Tibial nerve (tissue), 3 donors: ENCODE results near the gene SCN4B.

ENCODE experiments used
- POLR2A ChIP-seq, 2 donors: fragments of 450-650 bp; IDR thresholded peaks; one replicate each; pipeline ENCODE4 v1.6.1; 2017; ENCODE audit warnings: antibody characterized with exemption in 2 of 2, mild to moderate bottlenecking in 2 of 2, moderate library complexity in 2 of 2
- TF ChIP-seq, protein P1 (sequence below), 5 experiments: fragments of 200-600 bp in 3 of 5; fragments of 450-650 bp in 2 of 5; sonication (generic) in 3 of 5; IDR thresholded peaks; one replicate each; pipeline ENCODE4 v1.5.1; 2016 to 2019; ENCODE audit warnings: antibody characterized with exemption in 5 of 5, mild to moderate bottlenecking in 3 of 5, moderate library complexity in 2 of 5

DNA sequence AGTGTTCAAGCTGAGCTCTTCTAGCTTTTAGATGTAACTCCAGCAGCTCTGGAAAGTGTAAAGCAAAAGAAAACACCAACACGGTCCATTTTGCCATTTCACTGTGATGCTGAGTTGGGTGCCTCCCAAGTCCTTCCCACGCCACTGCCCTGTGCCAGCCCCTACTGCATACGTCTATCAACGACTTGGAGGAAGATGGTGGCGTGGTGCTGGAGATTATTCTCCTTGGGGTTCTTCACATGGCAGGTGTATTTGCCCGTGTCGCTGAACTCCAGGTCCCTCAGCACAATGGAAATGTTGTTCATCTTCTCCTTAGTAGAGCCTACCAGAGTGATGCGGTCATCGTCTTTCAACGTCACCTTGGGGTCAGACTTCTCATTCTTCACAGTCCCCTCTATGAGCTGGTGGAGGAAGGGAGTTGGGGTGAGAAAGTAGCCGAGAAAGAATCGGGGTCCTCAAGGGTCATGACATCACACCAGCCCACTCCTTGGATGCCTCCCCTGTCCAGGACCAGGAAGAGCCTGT, 8.9 kb downstream of the SCN4B start:
- TF ChIP-seq, protein P1, sequence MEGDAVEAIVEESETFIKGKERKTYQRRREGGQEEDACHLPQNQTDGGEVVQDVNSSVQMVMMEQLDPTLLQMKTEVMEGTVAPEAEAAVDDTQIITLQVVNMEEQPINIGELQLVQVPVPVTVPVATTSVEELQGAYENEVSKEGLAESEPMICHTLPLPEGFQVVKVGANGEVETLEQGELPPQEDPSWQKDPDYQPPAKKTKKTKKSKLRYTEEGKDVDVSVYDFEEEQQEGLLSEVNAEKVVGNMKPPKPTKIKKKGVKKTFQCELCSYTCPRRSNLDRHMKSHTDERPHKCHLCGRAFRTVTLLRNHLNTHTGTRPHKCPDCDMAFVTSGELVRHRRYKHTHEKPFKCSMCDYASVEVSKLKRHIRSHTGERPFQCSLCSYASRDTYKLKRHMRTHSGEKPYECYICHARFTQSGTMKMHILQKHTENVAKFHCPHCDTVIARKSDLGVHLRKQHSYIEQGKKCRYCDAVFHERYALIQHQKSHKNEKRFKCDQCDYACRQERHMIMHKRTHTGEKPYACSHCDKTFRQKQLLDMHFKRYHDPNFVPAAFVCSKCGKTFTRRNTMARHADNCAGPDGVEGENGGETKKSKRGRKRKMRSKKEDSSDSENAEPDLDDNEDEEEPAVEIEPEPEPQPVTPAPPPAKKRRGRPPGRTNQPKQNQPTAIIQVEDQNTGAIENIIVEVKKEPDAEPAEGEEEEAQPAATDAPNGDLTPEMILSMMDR (IDR thresholded peaks at IDR 0.05): no peak
- TF ChIP-seq POLR2A (IDR thresholded peaks at IDR 0.05): no peak
